HG02642 (cell line): Measurements from ENCODE around the gene ST3GAL4.
"Not testable (repeated sequence)": the region's sequence is repeated elsewhere in the genome, so short reads cannot be mapped to it uniquely, and the experiment has no call there.

Experiments
- ATAC-seq: cut with Tn5 transposase; IDR thresholded peaks from one replicate; pipeline ENCODE4 v1.9.1; 2021; ENCODE audit warnings: mild to moderate bottlenecking; ENCODE audit not compliant: unreplicated experiment, poor library complexity

Gene ST3GAL4, protein sequence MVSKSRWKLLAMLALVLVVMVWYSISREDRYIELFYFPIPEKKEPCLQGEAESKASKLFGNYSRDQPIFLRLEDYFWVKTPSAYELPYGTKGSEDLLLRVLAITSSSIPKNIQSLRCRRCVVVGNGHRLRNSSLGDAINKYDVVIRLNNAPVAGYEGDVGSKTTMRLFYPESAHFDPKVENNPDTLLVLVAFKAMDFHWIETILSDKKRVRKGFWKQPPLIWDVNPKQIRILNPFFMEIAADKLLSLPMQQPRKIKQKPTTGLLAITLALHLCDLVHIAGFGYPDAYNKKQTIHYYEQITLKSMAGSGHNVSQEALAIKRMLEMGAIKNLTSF

DNA sequence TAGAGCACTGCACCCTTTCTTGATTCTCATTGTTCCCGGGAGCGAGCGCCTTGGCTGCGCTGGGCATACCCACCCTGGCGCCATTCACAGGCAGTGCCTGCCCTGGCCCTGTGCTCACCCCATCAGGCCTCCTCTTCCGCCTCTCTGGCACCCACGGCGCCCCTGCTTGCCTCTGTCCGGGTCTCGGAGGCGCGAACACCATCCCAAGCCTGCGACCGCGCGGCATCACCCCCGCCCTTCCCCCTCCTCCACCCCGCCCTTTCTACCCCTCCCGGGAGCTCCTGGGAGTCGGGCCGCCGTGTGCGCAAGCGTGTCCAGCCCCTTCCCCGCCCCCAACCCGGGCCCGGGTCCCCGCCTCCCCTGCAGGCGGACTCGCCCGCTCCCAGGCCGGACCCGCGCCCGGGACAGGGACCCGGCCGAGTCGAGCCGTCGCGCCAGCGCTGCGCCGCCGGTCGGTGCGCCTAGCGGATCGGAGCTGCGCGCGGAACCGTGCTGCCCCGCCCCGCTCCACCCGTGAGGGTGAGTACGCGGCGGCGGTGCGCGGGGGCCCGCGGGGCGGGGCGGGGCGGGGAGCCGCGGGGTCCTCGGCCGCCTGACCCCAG lies at the start of gene ST3GAL4:
Gene ST3GAL4, plus strand, starts transcription at position 363 of the 602 bp plus-strand sequence. CDS start 50,470 bp downstream, outside the sequence.
- ATAC-seq: peak; percentile 67

- ATAC-seq: peak; percentile 62
Measured at GRCh38 chr11:126305699-126306098, 49.8 kb upstream of the ST3GAL4 start.

GRCh38 chr11:126307706-126308105 lies 47.8 kb upstream of the ST3GAL4 start:
- ATAC-seq: no peak

GRCh38 chr11:126308271-126308671 lies 47.2 kb upstream of the ST3GAL4 start:
- ATAC-seq: no peak

GRCh38 chr11:126308771-126309170 lies 46.7 kb upstream of the ST3GAL4 start:
- ATAC-seq: not testable (repeated sequence)

DNA sequence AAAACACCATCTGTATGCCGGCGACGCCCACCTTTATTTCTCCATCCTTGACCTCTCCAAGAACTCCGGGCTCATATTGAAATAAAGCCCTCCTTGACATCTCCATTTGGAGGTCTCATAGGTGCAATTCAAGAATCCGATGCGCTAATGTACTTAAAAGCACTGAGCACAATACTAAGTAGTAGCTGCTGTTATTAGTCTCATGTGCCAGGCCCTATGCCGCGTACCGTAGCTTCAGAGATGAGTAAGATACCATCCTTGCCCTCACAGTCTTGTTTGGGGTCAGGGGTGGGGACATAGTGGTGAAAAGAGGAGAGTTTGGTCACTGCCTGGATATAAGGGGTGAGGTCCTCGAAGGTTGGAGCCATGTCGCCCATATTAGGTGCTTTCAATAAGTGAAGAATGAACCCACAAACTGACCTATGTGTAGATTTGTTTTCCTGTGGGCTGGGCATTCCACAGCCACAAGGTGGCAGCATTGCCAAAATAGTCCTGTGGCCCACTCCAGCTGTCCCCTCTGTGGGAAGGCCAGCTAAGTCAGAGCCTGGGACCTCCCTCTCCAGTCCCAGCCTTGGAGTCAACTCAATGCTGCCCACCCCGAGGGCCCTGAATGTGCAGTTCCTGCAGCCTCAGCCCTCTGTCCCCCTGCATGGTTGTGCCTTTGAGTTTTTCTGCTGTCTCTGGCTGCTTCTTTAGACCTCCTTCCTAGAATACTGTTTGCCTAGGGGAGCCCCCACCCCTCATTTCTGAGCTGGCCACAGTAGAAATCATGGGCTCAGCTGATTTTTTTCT lies 45.1 kb upstream of the ST3GAL4 start:
- ATAC-seq: peak; percentile 42

GRCh38 chr11:126310992-126311310 lies 44.5 kb upstream of the ST3GAL4 start:
- ATAC-seq: no peak

DNA sequence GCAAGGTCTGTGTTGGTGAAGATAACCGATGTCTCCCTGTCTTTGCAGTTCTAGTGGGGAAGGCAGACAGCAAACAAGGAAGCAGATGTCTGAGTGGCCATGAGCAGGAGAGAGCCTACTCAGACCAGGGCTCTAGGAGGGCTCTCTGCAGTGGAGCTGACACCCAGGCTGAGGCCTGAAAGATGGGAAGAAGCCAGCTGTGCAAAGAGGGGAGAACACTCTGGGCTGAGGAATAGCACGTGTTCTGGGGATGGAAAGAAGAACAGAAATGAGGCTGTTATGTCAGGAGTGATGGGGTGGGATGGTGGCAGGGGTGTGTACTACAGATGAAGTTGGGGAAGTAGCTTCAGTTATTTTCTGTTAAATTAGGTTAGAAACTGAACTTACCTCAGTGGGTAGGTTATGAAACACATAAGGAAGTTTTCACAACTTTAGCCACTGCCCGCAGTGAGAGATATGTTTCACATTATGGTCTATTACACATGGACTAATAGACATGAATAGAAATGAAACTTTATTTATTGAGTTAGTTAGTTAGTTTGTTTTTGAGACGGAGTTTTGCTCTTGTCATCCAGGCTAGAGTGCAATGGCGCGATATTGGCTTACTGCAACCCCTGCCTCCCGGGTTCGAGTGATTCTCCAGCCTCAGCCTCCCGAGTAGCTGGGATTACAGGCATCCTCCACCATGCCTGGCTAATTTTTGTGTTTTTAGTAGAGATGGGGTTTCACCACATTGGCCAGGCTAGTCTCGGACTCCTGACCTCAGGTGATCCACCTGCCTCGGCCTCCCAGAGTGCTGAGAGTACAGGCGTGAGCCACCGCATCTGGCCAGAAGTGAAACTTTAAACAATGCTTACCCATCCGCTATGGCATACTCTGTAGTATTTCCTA lies 43.8 kb upstream of the ST3GAL4 start:
- peak; percentile 62 for ATAC-seq

- ATAC-seq: no peak
Measured at GRCh38 chr11:126312961-126313360, 42.5 kb upstream of the ST3GAL4 start.

- ATAC-seq: no peak
Measured at GRCh38 chr11:126313826-126314225, 41.7 kb upstream of the ST3GAL4 start.

DNA sequence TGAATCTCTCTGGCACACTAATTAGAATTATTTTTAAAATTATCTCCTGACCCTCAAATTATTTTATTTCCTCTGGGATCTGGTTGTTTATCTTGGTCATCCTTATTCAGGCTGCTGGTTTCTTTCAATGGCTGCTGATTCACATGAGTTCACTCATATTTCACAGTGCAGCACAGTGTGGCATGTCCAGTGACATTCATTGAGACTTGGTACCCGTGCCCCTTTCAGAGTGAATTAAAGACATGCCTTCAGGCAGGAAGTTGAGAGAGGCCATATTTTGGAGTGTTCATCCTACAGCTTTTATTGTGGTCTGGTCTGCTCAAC lies 38.1 kb upstream of the ST3GAL4 start:
- ATAC-seq: peak; percentile 10

DNA sequence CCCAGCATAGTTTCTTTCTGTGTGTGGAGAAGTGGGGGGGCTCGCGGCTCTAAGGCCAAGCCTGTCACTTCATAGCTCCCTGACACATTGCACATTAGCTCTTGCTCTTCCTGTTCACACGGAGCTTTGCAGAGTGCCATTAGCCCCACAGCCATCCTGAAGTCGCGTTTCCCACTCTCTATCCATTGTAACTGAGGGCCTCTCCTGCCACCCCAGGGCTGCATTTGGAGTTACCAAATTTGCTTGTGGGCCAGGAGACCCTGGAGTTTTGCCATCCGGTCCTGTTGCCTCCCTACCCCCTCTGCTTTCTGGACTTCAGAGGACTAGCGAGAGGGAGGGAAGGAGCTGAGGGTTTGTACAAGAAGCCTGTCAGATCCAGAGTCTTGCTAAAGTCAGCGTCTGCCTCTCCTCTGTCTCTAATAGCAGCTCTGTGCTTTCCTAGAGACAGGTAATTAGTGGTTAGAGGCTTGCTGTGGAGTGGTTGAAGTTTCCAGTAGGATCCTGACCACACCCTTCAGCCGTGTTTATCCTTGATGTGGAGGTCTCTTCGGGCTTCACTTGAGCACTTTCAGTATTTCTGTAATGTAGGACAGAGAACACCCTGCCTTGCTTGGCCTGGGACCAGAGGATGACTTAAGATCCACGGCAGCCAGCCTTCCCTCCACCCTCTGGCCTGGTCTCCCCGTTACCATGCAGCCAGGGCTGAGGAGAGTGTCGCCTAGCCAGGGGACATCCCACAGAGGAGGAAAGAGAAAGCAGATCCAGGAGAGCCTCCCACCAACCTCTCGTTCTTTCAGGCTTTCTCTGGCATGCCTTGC lies 37.5 kb upstream of the ST3GAL4 start:
- peak; percentile 32 for ATAC-seq

GRCh38 chr11:126318574-126319373 lies 36.7 kb upstream of the ST3GAL4 start:
- peak; percentile 85 for ATAC-seq

- ATAC-seq: no peak
Measured at GRCh38 chr11:126319374-126319740, 36.1 kb upstream of the ST3GAL4 start.

GRCh38 chr11:126322996-126323395 lies 32.5 kb upstream of the ST3GAL4 start:
- ATAC-seq: no peak

GRCh38 chr11:126327281-126328000 lies 28.0 kb upstream of the ST3GAL4 start:
- no peak for ATAC-seq

DNA sequence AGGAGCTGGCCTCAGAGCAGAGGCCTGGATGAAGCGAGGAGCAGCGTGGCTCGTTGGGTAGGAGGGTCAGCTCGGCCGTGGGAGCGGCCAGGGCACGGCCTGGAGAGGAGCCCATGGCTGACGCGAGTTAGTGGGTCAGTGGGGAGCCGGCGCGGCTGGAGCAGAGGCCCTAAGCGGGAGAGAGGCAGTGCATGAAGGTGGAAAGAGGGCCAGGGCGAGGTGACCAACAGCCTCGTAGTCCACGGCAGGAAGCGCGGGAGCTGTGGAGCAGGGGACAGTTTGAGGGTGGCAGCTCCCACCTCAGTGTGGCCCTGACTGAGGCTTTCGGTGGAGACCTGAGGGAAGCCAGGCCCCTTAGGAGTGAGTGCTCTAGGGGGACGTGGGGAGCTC lies 27.5 kb upstream of the ST3GAL4 start:
- ATAC-seq: no peak

DNA sequence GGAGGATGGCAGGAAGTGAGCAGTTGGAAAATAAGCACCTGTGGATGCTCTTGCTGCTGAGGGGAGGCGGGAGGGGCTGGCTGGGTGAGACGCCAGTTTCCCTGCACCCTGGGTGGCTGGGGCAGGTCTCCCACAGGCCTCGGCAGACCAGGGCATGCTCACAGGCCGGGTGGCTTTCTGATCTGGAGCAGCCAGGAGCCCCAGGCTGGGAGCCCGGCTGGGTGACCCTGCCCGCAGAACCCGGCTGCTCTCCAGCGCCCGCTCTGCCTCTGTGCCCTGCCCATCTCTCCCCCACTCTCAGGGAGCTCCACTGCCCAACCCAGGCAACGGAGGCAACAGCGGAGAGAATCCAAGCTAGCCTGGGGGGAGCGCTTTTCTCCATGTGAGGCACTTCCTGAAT lies 27.0 kb upstream of the ST3GAL4 start:
- no peak for ATAC-seq
